ENCODE data around the gene MYG1. TPM values are rescaled to one million over a fixed set of nuclear protein-coding genes. Genes with fewer than 3 reads are reported as not detected.

The MYG1 gene
- total and polyA plus RNA-seq, 2 of the 13 experiments (the other 11 are each of a cell fraction or from before 2014, with no cell fraction given): 38.6 to 58.0 TPM

DNA sequence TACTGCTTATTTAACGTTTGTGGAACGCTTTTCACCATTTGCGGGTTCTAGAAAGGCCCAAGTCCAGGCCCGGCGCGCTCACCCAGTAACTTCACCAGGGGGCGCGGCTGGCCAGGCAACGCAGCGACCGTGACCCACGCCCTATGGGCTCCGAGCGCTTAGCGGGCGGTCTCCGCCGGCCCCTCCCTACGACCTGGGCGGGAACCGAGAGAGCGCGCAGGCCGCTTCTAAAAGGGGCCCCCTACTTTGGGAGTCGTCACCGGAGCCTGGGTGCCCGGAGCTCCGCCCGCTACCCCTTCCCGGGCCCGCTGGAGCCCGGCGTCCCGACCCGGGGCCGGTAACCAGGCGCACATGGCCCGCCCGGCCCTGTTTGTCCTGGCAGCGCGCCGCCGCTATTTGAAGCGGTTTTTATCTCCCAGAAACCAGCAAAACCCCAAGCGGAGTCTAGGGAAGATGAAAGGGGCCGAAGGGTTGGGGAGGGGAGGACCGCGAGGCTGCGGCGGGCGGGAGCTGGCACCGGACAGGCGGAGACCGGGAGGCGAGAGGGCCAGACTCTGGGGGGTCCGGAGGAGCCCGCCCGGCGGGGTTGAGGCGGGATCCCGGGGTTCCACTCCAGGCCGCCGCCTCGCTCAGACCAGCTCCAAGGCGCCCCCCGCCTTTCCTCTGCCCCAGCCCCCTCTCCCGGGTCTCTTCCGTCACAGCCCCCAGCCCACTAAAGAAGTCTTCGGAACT, 25.4 kb downstream of the MYG1 start (continued):
- TF ChIP-seq, protein P1, sequence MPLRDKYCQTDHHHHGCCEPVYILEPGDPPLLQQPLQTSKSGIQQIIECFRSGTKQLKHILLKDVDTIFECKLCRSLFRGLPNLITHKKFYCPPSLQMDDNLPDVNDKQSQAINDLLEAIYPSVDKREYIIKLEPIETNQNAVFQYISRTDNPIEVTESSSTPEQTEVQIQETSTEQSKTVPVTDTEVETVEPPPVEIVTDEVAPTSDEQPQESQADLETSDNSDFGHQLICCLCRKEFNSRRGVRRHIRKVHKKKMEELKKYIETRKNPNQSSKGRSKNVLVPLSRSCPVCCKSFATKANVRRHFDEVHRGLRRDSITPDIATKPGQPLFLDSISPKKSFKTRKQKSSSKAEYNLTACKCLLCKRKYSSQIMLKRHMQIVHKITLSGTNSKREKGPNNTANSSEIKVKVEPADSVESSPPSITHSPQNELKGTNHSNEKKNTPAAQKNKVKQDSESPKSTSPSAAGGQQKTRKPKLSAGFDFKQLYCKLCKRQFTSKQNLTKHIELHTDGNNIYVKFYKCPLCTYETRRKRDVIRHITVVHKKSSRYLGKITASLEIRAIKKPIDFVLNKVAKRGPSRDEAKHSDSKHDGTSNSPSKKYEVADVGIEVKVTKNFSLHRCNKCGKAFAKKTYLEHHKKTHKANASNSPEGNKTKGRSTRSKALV (CRISPR knock-in tag; IDR thresholded peaks at IDR 0.05): peak; percentile 90
- TF ChIP-seq ZNF335 (CRISPR knock-in tag; IDR thresholded peaks at IDR 0.05) (no peak), POLR2G (IDR thresholded peaks at IDR 0.05; ENCODE audit: low read depth, low read length) (peak; percentile 89), HOXD1 (CRISPR knock-in tag; IDR thresholded peaks at IDR 0.05) (no peak), PLRG1 (conservative IDR thresholded peaks at IDR 0.05) (no peak), ZNF331 (CRISPR knock-in tag; IDR thresholded peaks at IDR 0.05) (peak; percentile 65; the same call in 1 of the 2 replicates), ZNF260 (CRISPR knock-in tag; IDR thresholded peaks at IDR 0.05; ENCODE audit: borderline replicate concordance, low read depth) (no peak), ZNF230 (CRISPR knock-in tag; IDR thresholded peaks at IDR 0.05) (peak; percentile 22; the same call in 1 of the 2 replicates), SP4 (CRISPR knock-in tag; IDR thresholded peaks at IDR 0.05) (no peak), TMF1 (CRISPR knock-in tag; IDR thresholded peaks at IDR 0.05; ENCODE audit: low read depth) (no peak)
- TF ChIP-seq, protein P2, sequence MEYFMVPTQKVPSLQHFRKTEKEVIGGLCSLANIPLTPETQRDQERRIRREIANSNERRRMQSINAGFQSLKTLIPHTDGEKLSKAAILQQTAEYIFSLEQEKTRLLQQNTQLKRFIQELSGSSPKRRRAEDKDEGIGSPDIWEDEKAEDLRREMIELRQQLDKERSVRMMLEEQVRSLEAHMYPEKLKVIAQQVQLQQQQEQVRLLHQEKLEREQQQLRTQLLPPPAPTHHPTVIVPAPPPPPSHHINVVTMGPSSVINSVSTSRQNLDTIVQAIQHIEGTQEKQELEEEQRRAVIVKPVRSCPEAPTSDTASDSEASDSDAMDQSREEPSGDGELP (IDR thresholded peaks at IDR 0.05; ENCODE audit: borderline replicate concordance, low read depth): peak; percentile 49; the same call in 1 of the 2 replicates
- TF ChIP-seq, protein P3, sequence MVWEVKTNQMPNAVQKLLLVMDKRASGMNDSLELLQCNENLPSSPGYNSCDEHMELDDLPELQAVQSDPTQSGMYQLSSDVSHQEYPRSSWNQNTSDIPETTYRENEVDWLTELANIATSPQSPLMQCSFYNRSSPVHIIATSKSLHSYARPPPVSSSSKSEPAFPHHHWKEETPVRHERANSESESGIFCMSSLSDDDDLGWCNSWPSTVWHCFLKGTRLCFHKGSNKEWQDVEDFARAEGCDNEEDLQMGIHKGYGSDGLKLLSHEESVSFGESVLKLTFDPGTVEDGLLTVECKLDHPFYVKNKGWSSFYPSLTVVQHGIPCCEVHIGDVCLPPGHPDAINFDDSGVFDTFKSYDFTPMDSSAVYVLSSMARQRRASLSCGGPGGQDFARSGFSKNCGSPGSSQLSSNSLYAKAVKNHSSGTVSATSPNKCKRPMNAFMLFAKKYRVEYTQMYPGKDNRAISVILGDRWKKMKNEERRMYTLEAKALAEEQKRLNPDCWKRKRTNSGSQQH (CRISPR knock-in tag; IDR thresholded peaks at IDR 0.05; ENCODE audit: low read depth): no peak
- TF ChIP-seq, protein P4, sequence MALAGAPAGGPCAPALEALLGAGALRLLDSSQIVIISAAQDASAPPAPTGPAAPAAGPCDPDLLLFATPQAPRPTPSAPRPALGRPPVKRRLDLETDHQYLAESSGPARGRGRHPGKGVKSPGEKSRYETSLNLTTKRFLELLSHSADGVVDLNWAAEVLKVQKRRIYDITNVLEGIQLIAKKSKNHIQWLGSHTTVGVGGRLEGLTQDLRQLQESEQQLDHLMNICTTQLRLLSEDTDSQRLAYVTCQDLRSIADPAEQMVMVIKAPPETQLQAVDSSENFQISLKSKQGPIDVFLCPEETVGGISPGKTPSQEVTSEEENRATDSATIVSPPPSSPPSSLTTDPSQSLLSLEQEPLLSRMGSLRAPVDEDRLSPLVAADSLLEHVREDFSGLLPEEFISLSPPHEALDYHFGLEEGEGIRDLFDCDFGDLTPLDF (CRISPR knock-in tag; IDR thresholded peaks at IDR 0.05): peak; percentile 95
- TF ChIP-seq, protein P5, sequence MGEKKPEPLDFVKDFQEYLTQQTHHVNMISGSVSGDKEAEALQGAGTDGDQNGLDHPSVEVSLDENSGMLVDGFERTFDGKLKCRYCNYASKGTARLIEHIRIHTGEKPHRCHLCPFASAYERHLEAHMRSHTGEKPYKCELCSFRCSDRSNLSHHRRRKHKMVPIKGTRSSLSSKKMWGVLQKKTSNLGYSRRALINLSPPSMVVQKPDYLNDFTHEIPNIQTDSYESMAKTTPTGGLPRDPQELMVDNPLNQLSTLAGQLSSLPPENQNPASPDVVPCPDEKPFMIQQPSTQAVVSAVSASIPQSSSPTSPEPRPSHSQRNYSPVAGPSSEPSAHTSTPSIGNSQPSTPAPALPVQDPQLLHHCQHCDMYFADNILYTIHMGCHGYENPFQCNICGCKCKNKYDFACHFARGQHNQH (CRISPR knock-in tag; IDR thresholded peaks at IDR 0.05): peak; percentile 71
- TF ChIP-seq, protein P6, sequence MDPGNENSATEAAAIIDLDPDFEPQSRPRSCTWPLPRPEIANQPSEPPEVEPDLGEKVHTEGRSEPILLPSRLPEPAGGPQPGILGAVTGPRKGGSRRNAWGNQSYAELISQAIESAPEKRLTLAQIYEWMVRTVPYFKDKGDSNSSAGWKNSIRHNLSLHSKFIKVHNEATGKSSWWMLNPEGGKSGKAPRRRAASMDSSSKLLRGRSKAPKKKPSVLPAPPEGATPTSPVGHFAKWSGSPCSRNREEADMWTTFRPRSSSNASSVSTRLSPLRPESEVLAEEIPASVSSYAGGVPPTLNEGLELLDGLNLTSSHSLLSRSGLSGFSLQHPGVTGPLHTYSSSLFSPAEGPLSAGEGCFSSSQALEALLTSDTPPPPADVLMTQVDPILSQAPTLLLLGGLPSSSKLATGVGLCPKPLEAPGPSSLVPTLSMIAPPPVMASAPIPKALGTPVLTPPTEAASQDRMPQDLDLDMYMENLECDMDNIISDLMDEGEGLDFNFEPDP (CRISPR knock-in tag; conservative IDR thresholded peaks at IDR 0.05): no peak
- TF ChIP-seq, protein P7, sequence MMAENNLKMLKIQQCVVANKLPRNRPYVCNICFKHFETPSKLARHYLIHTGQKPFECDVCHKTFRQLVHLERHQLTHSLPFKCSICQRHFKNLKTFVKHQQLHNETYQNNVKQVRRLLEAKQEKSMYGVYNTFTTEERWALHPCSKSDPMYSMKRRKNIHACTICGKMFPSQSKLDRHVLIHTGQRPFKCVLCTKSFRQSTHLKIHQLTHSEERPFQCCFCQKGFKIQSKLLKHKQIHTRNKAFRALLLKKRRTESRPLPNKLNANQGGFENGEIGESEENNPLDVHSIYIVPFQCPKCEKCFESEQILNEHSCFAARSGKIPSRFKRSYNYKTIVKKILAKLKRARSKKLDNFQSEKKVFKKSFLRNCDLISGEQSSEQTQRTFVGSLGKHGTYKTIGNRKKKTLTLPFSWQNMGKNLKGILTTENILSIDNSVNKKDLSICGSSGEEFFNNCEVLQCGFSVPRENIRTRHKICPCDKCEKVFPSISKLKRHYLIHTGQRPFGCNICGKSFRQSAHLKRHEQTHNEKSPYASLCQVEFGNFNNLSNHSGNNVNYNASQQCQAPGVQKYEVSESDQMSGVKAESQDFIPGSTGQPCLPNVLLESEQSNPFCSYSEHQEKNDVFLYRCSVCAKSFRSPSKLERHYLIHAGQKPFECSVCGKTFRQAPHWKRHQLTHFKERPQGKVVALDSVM (CRISPR knock-in tag; IDR thresholded peaks at IDR 0.05): peak; percentile 41; the same call in 1 of the 2 replicates
- TF ChIP-seq, protein P8, sequence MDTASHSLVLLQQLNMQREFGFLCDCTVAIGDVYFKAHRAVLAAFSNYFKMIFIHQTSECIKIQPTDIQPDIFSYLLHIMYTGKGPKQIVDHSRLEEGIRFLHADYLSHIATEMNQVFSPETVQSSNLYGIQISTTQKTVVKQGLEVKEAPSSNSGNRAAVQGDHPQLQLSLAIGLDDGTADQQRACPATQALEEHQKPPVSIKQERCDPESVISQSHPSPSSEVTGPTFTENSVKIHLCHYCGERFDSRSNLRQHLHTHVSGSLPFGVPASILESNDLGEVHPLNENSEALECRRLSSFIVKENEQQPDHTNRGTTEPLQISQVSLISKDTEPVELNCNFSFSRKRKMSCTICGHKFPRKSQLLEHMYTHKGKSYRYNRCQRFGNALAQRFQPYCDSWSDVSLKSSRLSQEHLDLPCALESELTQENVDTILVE (CRISPR knock-in tag; IDR thresholded peaks at IDR 0.05): peak; percentile 87; the same call in 1 of the 2 replicates

All from HepG2 (cell line).